HG02588 (cell line): ENCODE measurements around the gene MTMR11.

ENCODE experiments used
- ATAC-seq: cut with Tn5 transposase; IDR thresholded peaks from one replicate; pipeline ENCODE4 v1.9.1; 2021; ENCODE audit warnings: mild to moderate bottlenecking, moderate library complexity; ENCODE audit not compliant: unreplicated experiment

The MTMR11 gene

DNA sequence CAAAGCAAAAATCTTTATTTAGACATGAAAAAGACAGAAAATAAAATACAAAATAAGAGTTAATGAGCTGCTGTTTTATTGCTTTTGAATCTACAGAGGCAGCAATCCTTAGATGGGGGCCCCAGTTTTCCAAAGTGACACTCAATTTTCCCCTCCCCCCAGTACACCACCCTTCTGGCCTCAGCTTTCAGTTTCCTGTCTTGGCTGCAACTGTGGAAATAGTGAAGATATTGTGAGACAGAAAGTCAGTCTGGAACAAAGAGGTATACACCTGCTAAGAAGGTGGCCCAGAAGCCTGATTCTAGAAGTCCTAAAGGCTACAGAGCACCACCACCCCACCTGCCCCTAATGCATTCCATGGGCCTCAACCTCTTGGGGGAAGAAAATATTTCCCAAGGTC is 1.1 kb upstream of the MTMR11 start:
- no peak for ATAC-seq

DNA sequence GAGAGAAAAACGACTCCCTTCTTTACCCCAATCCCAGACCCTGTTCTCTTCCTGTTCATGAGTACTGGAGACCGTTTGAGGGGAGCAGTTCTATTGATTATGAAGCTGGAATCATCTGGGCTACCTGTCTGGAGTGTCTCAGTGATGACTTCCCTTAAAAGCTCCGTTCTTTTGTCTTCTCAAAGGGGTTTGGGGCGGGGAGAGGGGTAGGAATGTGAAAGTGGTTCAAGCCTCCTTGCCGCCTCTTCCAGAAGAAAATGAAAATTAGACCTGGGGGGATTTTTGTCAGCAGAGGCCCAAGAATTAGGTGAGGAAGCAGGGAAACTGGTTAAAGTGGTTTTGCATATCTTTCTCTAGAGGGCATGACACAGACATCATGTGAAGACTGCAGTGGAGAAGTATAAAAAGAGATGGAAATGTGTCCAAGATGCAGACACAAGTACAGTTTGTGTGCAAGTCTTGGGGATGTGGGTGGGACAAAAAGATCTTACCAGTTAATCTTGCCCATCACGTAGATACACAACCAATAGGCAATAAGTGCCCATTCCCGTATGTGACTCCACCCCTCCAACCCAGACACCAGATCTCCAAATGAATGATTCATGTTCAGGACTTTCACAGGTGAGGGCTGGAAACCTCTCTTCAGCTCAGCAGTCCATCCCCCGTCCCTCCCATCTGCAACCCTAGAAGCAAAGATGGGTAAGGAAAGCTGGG is 470 bp upstream of the MTMR11 start:
- ATAC-seq, result no peak

GRCh38 chr1:149934356-149934755 is 2.3 kb downstream of the MTMR11 start:
- ATAC-seq, result no peak

- no peak for ATAC-seq
These were observed 3.5 kb downstream of the MTMR11 start for GRCh38 chr1:149933208-149933607.

DNA sequence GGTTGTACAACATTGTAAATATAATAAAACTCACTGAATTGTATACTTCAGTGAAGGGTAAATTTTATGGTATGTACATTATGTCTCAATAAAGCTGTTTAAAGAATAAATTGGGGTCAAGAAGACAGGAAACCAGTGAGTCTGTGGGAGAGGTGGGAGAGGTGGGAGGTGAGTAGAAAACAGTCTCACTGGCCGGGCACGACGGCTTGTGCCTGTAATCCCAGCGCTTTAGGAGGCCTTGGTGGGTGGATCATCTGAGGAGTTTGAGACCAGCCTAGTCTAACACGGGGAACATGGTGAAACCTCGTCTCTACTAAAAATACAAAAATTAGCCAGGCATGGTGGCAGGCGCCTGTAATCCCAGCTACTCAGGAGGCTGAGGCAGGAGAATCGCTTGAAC is 4.2 kb downstream of the MTMR11 start:
- no peak for ATAC-seq

- ATAC-seq, result no peak
These were observed 5.4 kb downstream of the MTMR11 start for GRCh38 chr1:149931212-149931790.

GRCh38 chr1:149929856-149930255 is 6.8 kb downstream of the MTMR11 start:
- ATAC-seq, result no peak

DNA sequence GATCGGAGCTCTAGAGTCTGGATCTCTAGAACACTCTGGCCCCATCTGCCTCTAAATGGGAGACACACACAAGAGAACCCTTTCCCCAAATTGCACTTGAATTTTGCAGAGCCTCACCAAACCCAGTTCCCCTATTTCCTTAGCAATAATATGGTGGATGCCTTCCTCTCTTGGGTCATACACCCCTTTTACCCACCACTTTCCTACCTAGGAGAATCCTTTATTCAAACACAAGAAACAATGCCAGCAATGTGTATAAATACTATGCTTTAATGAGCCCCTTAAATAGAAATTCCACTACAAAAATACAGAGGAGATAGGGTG is 8.3 kb downstream of the MTMR11 start:
- no peak for ATAC-seq

- peak; percentile 92 for ATAC-seq
These were observed 8.9 kb downstream of the MTMR11 start, which contains the start of gene SF3B4 for GRCh38 chr1:149927563-149928400. SF3B4 (minus strand) TSS chr1:149927803; CDS start chr1:149927759, 44 bp downstream.

DNA sequence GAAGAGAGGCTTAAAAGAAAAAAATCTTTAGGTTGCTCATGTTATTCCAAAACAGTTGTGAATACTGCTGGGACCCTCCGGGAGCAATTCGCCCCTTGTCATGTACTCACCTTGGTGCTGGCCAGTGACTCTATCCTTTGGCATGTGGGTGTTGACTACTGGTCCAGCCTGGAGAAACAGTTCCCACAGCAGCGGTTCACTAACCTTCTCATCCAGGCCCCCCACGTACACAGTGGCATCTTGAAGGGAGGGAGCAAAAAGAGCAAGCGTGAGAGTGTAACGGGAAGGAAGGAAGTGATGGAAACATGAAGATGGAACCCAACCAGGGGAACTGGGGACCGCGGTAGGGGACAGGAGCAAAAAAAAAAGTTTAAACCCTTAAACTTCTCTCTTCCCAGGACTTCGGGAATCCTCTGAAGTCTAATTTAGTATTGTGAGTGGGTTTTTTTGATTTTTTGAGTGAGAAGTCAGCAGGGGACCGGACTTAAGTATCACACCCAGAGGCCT is 9.6 kb downstream of the MTMR11 start:
- no peak for ATAC-seq

DNA sequence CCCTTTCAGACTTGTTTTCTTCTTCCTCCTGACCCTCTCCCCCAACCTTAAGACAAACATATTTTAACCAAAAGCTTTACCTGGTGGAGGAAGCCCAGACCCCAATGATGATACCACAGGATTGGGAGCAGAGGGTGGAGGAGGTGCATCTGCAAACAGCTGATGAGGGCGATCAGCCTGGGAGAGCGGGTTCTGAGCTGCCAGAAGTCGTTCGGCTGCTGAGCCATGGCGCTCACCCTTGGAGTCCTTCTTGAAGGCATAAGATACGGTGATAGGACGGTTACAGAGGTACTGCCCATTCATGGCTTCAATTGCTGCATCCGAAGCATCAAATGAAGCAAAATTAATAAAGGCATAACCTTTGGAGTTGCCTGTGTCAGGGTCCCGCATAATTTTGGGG is 10.4 kb downstream of the MTMR11 start:
- ATAC-seq, result no peak

DNA sequence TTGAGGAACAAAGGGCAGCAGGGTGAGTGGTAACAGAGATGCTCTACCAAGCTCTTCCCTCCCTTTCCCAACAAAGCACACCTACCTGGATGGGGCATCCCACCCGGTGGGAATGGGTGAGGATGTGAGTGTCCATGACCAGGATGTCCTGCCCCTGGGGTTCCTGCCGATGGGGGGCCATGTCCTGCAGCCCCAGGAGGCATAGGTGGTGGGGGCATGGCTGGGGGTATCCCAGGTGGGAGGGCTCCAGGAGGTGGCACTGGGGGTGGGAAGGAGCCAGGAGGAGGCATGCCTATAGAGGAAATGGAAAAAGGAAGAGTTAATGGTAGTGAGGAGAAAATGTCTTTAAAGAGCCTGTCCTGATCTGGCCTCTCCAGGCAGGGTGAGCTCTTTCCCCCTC is 10.9 kb downstream of the MTMR11 start:
- ATAC-seq, result no peak

- no peak for ATAC-seq
These were observed 11.3 kb downstream of the MTMR11 start for GRCh38 chr1:149925345-149925744.

- no peak for ATAC-seq
These were observed 13.1 kb downstream of the MTMR11 start for GRCh38 chr1:149923626-149924025.

GRCh38 chr1:149917571-149918144 is 19.0 kb downstream of the MTMR11 start, which contains the start of gene SV2A:
SV2A (minus strand) TSS chr1:149917844; CDS start chr1:149913840, 4,004 bp downstream.
- ATAC-seq, result no peak

DNA sequence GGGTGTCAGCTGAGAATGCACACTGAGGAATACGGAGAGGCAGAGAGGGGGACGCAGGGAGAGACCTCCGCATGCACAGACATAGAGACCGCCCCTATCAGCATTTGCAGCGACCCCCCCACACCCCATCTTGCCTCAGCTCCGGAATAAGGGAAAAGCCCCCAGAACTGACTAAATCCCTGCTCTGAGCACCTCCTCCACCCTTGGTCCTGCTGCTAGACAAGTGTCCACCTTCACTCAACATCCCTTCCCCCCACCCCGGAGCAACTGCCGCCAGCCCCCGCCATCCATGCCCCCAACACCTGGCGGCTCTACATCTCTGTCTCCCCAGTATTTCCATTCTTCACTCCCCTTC is 19.8 kb downstream of the MTMR11 start:
- no peak for ATAC-seq

GRCh38 chr1:149916193-149916897 is 20.3 kb downstream of the MTMR11 start:
- no peak for ATAC-seq

DNA sequence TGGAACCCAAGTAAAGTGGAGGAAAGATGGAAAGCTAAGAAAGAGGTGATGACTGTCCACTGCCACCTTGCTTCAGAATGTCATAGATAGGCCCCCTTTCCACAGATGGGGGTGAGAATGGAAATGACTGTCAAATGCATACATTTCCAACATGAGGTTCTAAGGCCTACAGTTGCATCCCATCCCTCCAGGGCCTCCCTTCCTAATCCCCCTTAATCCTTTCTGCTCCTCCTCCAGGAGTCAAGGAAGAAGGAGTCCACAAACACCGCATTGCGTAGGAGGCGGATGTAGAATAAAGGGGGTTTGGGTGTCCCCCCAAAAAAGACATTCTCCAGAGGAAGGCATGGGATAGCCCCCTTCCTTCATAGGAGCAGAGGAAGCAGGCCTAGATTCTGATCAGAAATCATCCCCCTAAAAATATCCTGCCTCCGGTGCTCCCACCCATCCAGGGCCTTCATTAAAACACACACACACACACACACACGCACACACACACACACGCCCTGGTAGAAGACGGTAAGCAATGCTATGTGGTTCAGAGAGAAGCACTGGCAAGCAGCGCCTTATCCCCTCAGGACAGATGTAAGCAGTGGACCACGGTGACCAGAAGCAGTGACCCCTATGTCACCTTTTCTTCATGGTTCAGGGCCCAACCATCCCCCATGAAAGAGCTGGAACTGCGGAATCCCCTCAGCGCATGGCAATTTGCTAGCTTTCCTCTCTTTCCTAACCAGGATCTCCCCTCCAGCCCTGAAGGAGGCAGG is 21.1 kb downstream of the MTMR11 start:
- ATAC-seq, result no peak

- no peak for ATAC-seq
These were observed 22.1 kb downstream of the MTMR11 start for GRCh38 chr1:149914545-149914944.

- no peak for ATAC-seq
These were observed 30.1 kb downstream of the MTMR11 start for GRCh38 chr1:149906570-149907075.
